ENCODE results near the gene IQGAP3. TPM values are rescaled to one million over a fixed set of nuclear protein-coding genes. Genes with fewer than 3 reads are reported as not detected.
A peak's percentile ranks its signal among the peaks of the same experiment; 100 is the strongest.

IQGAP3 gene
- total and polyA plus RNA-seq, 7 donors: 0.01 to 0.24 (median 0.08) TPM

DNA sequence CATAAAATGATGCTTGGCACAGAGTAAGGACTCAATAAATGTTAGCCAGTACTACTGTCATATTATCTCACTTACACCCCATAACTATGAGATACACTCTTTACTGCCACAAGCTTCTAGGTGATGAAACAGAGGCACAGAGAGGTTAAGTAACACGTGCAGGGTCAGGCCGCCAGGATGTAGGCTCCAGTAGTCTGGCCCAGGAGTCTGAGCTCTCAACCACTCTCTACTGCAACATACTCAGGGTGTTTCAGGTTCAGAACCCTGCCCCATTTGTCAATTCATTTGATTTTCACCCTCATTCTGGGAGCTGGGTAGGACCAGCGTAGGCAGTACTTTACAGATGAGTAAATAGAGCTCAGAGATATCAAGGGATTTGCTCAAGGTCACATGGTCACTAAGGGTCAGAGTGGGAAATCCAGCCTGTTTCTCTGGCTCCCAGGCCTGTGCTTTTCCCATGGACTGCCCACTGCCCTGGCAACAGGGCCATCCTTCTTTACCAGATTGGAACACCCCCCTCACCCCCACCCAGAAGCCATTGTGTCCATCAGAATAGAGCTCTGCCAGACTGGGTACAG, 21.2 kb downstream of the IQGAP3 start:
- ATAC-seq (no peak), DNase-seq (no peak)
- TF ChIP-seq, protein P1, sequence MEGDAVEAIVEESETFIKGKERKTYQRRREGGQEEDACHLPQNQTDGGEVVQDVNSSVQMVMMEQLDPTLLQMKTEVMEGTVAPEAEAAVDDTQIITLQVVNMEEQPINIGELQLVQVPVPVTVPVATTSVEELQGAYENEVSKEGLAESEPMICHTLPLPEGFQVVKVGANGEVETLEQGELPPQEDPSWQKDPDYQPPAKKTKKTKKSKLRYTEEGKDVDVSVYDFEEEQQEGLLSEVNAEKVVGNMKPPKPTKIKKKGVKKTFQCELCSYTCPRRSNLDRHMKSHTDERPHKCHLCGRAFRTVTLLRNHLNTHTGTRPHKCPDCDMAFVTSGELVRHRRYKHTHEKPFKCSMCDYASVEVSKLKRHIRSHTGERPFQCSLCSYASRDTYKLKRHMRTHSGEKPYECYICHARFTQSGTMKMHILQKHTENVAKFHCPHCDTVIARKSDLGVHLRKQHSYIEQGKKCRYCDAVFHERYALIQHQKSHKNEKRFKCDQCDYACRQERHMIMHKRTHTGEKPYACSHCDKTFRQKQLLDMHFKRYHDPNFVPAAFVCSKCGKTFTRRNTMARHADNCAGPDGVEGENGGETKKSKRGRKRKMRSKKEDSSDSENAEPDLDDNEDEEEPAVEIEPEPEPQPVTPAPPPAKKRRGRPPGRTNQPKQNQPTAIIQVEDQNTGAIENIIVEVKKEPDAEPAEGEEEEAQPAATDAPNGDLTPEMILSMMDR (IDR thresholded peaks at IDR 0.05): no peak
- Histone ChIP-seq H3K36me3 (ENCODE audit: insufficient read depth in 1 of 2, low read depth in 1 of 2) (no peaks in the 10 kb centered on the region), H3K4me1 (peaks cover 9% of the 10 kb centered on the region), H3K4me3 (no peak overlapping the region), H3K27ac (no peak overlapping the region), H3K27me3 (ENCODE audit: insufficient read depth in 3 of 3, low read length in 2 of 3) (no peaks in the 10 kb centered on the region), H3K9me3 (no peaks in the 10 kb centered on the region)
- intact Hi-C loops (cut with DNase I): no loop called here
- WGBS, 3 donors: 89 to 94% (median 89%) methylated on average over 3 of the region's 3 CpGs

DNA sequence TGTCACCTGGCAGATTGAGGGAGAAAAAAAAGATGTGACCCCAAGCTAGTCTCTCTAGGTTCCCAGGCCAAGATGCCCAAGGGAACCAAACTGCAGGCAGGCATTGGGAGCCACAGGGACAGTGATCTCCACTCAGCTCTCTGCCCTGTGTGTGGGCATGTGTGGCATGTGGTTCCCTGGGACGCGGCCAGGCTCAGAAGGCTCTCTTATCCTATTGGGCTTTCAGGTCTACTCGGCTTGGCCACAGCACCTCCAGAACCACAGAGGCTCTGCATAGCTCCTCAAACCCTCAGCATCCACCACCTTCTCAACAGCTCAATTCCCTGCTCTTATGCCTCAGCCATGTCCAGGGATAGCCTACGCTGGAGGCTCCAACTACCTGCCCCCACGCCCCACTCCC, 22.0 kb downstream of the IQGAP3 start:
- TF ChIP-seq, protein P1 (IDR thresholded peaks at IDR 0.05): no peak
- ATAC-seq: peak in 3 of 4 donors; percentile 28 to 53 (median 35)
- H3K4me3 ChIP-seq: no peak overlapping the region
- peaks cover 3% of the 10 kb centered on the region for H3K4me1 ChIP-seq
- no peaks in the 10 kb centered on the region for H3K27me3 ChIP-seq (ENCODE audit: insufficient read depth in 3 of 3, low read length in 2 of 3)
- no peaks in the 10 kb centered on the region for H3K9me3 ChIP-seq
- no peaks in the 10 kb centered on the region for H3K36me3 ChIP-seq (ENCODE audit: insufficient read depth in 1 of 2, low read depth in 1 of 2)
- WGBS, 3 donors: 67 to 88% (median 70%) methylated on average over 5 of the region's 5 CpGs
- H3K27ac ChIP-seq: no peak overlapping the region
- DNase-seq: no peak
- intact Hi-C loops (cut with DNase I): no loop called here

DNA sequence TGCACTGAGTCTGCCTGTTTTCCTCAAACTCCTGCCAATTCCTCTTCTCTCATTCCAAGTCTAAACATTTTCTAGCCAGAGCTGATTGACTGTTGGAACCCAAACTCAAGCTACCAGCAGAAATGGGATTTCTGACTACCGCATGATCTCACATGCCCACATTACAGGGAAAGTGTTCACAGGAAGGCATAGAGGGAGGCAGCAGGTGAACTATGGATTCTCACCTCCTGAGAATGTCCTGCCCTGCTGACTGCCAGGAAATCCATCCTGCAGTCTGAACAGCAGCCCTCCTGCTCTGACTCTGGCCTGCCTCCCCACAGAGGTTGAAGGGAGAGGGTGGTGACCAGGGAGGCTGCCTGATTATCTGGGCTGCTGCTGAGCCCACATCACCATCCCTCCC, 22.5 kb downstream of the IQGAP3 start:
- TF ChIP-seq, protein P1 (IDR thresholded peaks at IDR 0.05): no peak
- no peaks in the 10 kb centered on the region for H3K27me3 ChIP-seq (ENCODE audit: insufficient read depth in 3 of 3, low read length in 2 of 3)
- no peaks in the 10 kb centered on the region for H3K36me3 ChIP-seq (ENCODE audit: insufficient read depth in 1 of 2, low read depth in 1 of 2)
- WGBS, 3 donors: 88 to 90% (median 88%) methylated on average over 1 of the region's 1 CpG
- no peaks in the 10 kb centered on the region for H3K9me3 ChIP-seq
- intact Hi-C loops (cut with DNase I): loop anchor here in 1 of 2 donors (10.0 kb wide), 1 partner anchor 185 kb away; the partner anchor contains the start of gene RHBG
- H3K4me3 ChIP-seq: no peak overlapping the region
- H3K4me1 ChIP-seq: peaks cover 3% of the 10 kb centered on the region
- no peak for DNase-seq
- ATAC-seq: no peak
- no peak overlapping the region for H3K27ac ChIP-seq

GRCh38 chr1:156549390-156549789, 23.0 kb downstream of the IQGAP3 start:
- intact Hi-C loops (cut with DNase I): loop anchor here in 1 of 2 donors (10.0 kb wide), 1 partner anchor 185 kb away; the partner anchor contains the start of gene RHBG

More at GRCh38 chr1:156549390-156549789, 23.0 kb downstream of the IQGAP3 start:
- H3K4me1 ChIP-seq: peaks cover 3% of the 10 kb centered on the region
- no peaks in the 10 kb centered on the region for H3K36me3 ChIP-seq (ENCODE audit: insufficient read depth in 1 of 2, low read depth in 1 of 2)
- TF ChIP-seq, protein P1 (IDR thresholded peaks at IDR 0.05): no peak
- ATAC-seq (peak in 2 of 4 donors; percentile 26 to 40), DNase-seq (no peak)
- H3K27ac ChIP-seq: no peak overlapping the region
- no peaks in the 10 kb centered on the region for H3K9me3 ChIP-seq
- no peak overlapping the region for H3K4me3 ChIP-seq
- WGBS, 3 donors: 72 to 82% (median 76%) methylated on average over 2 of the region's 2 CpGs
- no peaks in the 10 kb centered on the region for H3K27me3 ChIP-seq (ENCODE audit: insufficient read depth in 3 of 3, low read length in 2 of 3)

All from psoas muscle (tissue), 8 donors.